ENCODE measurements around the gene EFCAB7.

Gene EFCAB7

GRCh38 chr1:63600248-63600647 is 76.9 kb downstream of the EFCAB7 start:
- H3K4me1 ChIP-seq (ENCODE audit: control insufficient read depth, insufficient read depth, low read length, poor library complexity, severe bottlenecking) = no peaks in the 10 kb centered on the region
- no peak overlapping the region for H3K27ac ChIP-seq (ENCODE audit: insufficient read depth, low read length, poor library complexity, severe bottlenecking)
- no peaks in the 10 kb centered on the region for H3K9me3 ChIP-seq (ENCODE audit: control insufficient read depth, low read length)
- H3K4me3 ChIP-seq (ENCODE audit: insufficient read depth, low read depth, low read length, poor library complexity, severe bottlenecking) = no peak overlapping the region
- no peaks in the 10 kb centered on the region for H3K27me3 ChIP-seq (replicated peaks; ENCODE audit: control insufficient read depth, insufficient read depth, low read length, poor library complexity, severe bottlenecking)
- no peaks in the 10 kb centered on the region for H3K36me3 ChIP-seq (ENCODE audit: control insufficient read depth, insufficient read depth, low read length)
- DNase-seq = no peak

GRCh38 chr1:63601061-63601460 is 77.7 kb downstream of the EFCAB7 start:
- H3K4me1 ChIP-seq (ENCODE audit: control insufficient read depth, insufficient read depth, low read length, poor library complexity, severe bottlenecking) = no peaks in the 10 kb centered on the region
- H3K27me3 ChIP-seq (replicated peaks; ENCODE audit: control insufficient read depth, insufficient read depth, low read length, poor library complexity, severe bottlenecking) = no peaks in the 10 kb centered on the region
- H3K36me3 ChIP-seq (ENCODE audit: control insufficient read depth, insufficient read depth, low read length) = no peaks in the 10 kb centered on the region
- H3K9me3 ChIP-seq (ENCODE audit: control insufficient read depth, low read length) = no peaks in the 10 kb centered on the region
- DNase-seq = no peak
- no peak overlapping the region for H3K4me3 ChIP-seq (ENCODE audit: insufficient read depth, low read depth, low read length, poor library complexity, severe bottlenecking)
- no peak overlapping the region for H3K27ac ChIP-seq (ENCODE audit: insufficient read depth, low read length, poor library complexity, severe bottlenecking)

GRCh38 chr1:63601463-63601862 is 78.1 kb downstream of the EFCAB7 start:
- Histone ChIP-seq H3K36me3 (ENCODE audit: control insufficient read depth, insufficient read depth, low read length) (no peaks in the 10 kb centered on the region), H3K4me3 (ENCODE audit: insufficient read depth, low read depth, low read length, poor library complexity, severe bottlenecking) (no peak overlapping the region), H3K9me3 (ENCODE audit: control insufficient read depth, low read length) (no peaks in the 10 kb centered on the region), H3K27ac (ENCODE audit: insufficient read depth, low read length, poor library complexity, severe bottlenecking) (no peak overlapping the region), H3K27me3 (replicated peaks; ENCODE audit: control insufficient read depth, insufficient read depth, low read length, poor library complexity, severe bottlenecking) (no peaks in the 10 kb centered on the region), H3K4me1 (ENCODE audit: control insufficient read depth, insufficient read depth, low read length, poor library complexity, severe bottlenecking) (no peaks in the 10 kb centered on the region)
- DNase-seq = no peak

- Histone ChIP-seq H3K27me3 (replicated peaks; ENCODE audit: control insufficient read depth, insufficient read depth, low read length, poor library complexity, severe bottlenecking) (no peaks in the 10 kb centered on the region), H3K4me3 (ENCODE audit: insufficient read depth, low read depth, low read length, poor library complexity, severe bottlenecking) (no peak overlapping the region), H3K36me3 (ENCODE audit: control insufficient read depth, insufficient read depth, low read length) (no peaks in the 10 kb centered on the region), H3K9me3 (ENCODE audit: control insufficient read depth, low read length) (no peaks in the 10 kb centered on the region), H3K4me1 (ENCODE audit: control insufficient read depth, insufficient read depth, low read length, poor library complexity, severe bottlenecking) (no peaks in the 10 kb centered on the region), H3K27ac (ENCODE audit: insufficient read depth, low read length, poor library complexity, severe bottlenecking) (no peak overlapping the region)
- no peak for DNase-seq
These were observed 78.6 kb downstream of the EFCAB7 start for GRCh38 chr1:63601912-63602311.

- Histone ChIP-seq H3K9me3 (ENCODE audit: control insufficient read depth, low read length) (no peaks in the 10 kb centered on the region), H3K4me1 (ENCODE audit: control insufficient read depth, insufficient read depth, low read length, poor library complexity, severe bottlenecking) (no peaks in the 10 kb centered on the region), H3K36me3 (ENCODE audit: control insufficient read depth, insufficient read depth, low read length) (no peaks in the 10 kb centered on the region), H3K27ac (ENCODE audit: insufficient read depth, low read length, poor library complexity, severe bottlenecking) (no peak overlapping the region), H3K4me3 (ENCODE audit: insufficient read depth, low read depth, low read length, poor library complexity, severe bottlenecking) (no peak overlapping the region), H3K27me3 (replicated peaks; ENCODE audit: control insufficient read depth, insufficient read depth, low read length, poor library complexity, severe bottlenecking) (no peaks in the 10 kb centered on the region)
- DNase-seq = no peak
These were observed 79.3 kb downstream of the EFCAB7 start for GRCh38 chr1:63602629-63603028.

- no peaks in the 10 kb centered on the region for H3K4me1 ChIP-seq (ENCODE audit: control insufficient read depth, insufficient read depth, low read length, poor library complexity, severe bottlenecking)
- no peak for DNase-seq
- H3K27ac ChIP-seq (ENCODE audit: insufficient read depth, low read length, poor library complexity, severe bottlenecking) = no peak overlapping the region
- no peaks in the 10 kb centered on the region for H3K27me3 ChIP-seq (replicated peaks; ENCODE audit: control insufficient read depth, insufficient read depth, low read length, poor library complexity, severe bottlenecking)
- no peaks in the 10 kb centered on the region for H3K36me3 ChIP-seq (ENCODE audit: control insufficient read depth, insufficient read depth, low read length)
- no peaks in the 10 kb centered on the region for H3K9me3 ChIP-seq (ENCODE audit: control insufficient read depth, low read length)
- H3K4me3 ChIP-seq (ENCODE audit: insufficient read depth, low read depth, low read length, poor library complexity, severe bottlenecking) = no peak overlapping the region
These were observed 80.5 kb downstream of the EFCAB7 start for GRCh38 chr1:63603810-63604209.

GRCh38 chr1:63607322-63607721 is 84.0 kb downstream of the EFCAB7 start:
- Histone ChIP-seq H3K27me3 (replicated peaks; ENCODE audit: control insufficient read depth, insufficient read depth, low read length, poor library complexity, severe bottlenecking) (no peaks in the 10 kb centered on the region), H3K4me1 (ENCODE audit: control insufficient read depth, insufficient read depth, low read length, poor library complexity, severe bottlenecking) (no peaks in the 10 kb centered on the region), H3K27ac (ENCODE audit: insufficient read depth, low read length, poor library complexity, severe bottlenecking) (no peak overlapping the region), H3K9me3 (ENCODE audit: control insufficient read depth, low read length) (no peaks in the 10 kb centered on the region), H3K36me3 (ENCODE audit: control insufficient read depth, insufficient read depth, low read length) (no peaks in the 10 kb centered on the region), H3K4me3 (ENCODE audit: insufficient read depth, low read depth, low read length, poor library complexity, severe bottlenecking) (no peak overlapping the region)
- DNase-seq = no peak

- H3K36me3 ChIP-seq (ENCODE audit: control insufficient read depth, insufficient read depth, low read length) = no peaks in the 10 kb centered on the region
- H3K4me1 ChIP-seq (ENCODE audit: control insufficient read depth, insufficient read depth, low read length, poor library complexity, severe bottlenecking) = no peaks in the 10 kb centered on the region
- no peak overlapping the region for H3K4me3 ChIP-seq (ENCODE audit: insufficient read depth, low read depth, low read length, poor library complexity, severe bottlenecking)
- H3K27ac ChIP-seq (ENCODE audit: insufficient read depth, low read length, poor library complexity, severe bottlenecking) = no peak overlapping the region
- H3K9me3 ChIP-seq (ENCODE audit: control insufficient read depth, low read length) = no peaks in the 10 kb centered on the region
- H3K27me3 ChIP-seq (replicated peaks; ENCODE audit: control insufficient read depth, insufficient read depth, low read length, poor library complexity, severe bottlenecking) = no peaks in the 10 kb centered on the region
- DNase-seq = no peak
These were observed 87.9 kb downstream of the EFCAB7 start for GRCh38 chr1:63611231-63611630.

GRCh38 chr1:63612564-63612963 is 89.2 kb downstream of the EFCAB7 start:
- H3K9me3 ChIP-seq (ENCODE audit: control insufficient read depth, low read length) = no peaks in the 10 kb centered on the region
- no peak overlapping the region for H3K27ac ChIP-seq (ENCODE audit: insufficient read depth, low read length, poor library complexity, severe bottlenecking)

GRCh38 chr1:63612971-63613370 is 89.6 kb downstream of the EFCAB7 start:
- no peak overlapping the region for H3K27ac ChIP-seq (ENCODE audit: insufficient read depth, low read length, poor library complexity, severe bottlenecking)
- no peaks in the 10 kb centered on the region for H3K9me3 ChIP-seq (ENCODE audit: control insufficient read depth, low read length)
- no peaks in the 10 kb centered on the region for H3K27me3 ChIP-seq (replicated peaks; ENCODE audit: control insufficient read depth, insufficient read depth, low read length, poor library complexity, severe bottlenecking)
- H3K4me1 ChIP-seq (ENCODE audit: control insufficient read depth, insufficient read depth, low read length, poor library complexity, severe bottlenecking) = no peaks in the 10 kb centered on the region
- no peak overlapping the region for H3K4me3 ChIP-seq (ENCODE audit: insufficient read depth, low read depth, low read length, poor library complexity, severe bottlenecking)
- no peak for DNase-seq
- no peaks in the 10 kb centered on the region for H3K36me3 ChIP-seq (ENCODE audit: control insufficient read depth, insufficient read depth, low read length)

More at GRCh38 chr1:63612564-63612963, 89.2 kb downstream of the EFCAB7 start:
- H3K4me3 ChIP-seq (ENCODE audit: insufficient read depth, low read depth, low read length, poor library complexity, severe bottlenecking) = no peak overlapping the region
- DNase-seq = no peak
- no peaks in the 10 kb centered on the region for H3K4me1 ChIP-seq (ENCODE audit: control insufficient read depth, insufficient read depth, low read length, poor library complexity, severe bottlenecking)
- H3K27me3 ChIP-seq (replicated peaks; ENCODE audit: control insufficient read depth, insufficient read depth, low read length, poor library complexity, severe bottlenecking) = no peaks in the 10 kb centered on the region
- no peaks in the 10 kb centered on the region for H3K36me3 ChIP-seq (ENCODE audit: control insufficient read depth, insufficient read depth, low read length)

Data from effector memory CD4-positive, alpha-beta T cell (primary cell).